GM12878 (cell line): ENCODE results near the gene SYCE3. TPM values are rescaled to one million over a fixed set of nuclear protein-coding genes. Genes with fewer than 3 reads are reported as not detected.

Source experiments
- BACH1 ChIP-seq: fragments of 450-650 bp; IDR thresholded peaks from 2 replicates; pipeline ENCODE4 v1.6.1; 2017; ENCODE audit warnings: mild to moderate bottlenecking, borderline replicate concordance
- BCL3 ChIP-seq: IDR thresholded peaks from 2 replicates; pipeline ENCODE4 v1.6.1; 2011; ENCODE audit warnings: borderline replicate concordance, low read depth, mild to moderate bottlenecking, moderate library complexity, low read length; ENCODE audit not compliant: insufficient read depth, poor library complexity, severe bottlenecking
- CBFB ChIP-seq: IDR thresholded peaks from 2 replicates; pipeline ENCODE4 v1.6.1; 2016; ENCODE audit warnings: antibody characterized with exemption, low read depth
- CBX3 ChIP-seq: fragments of 200-600 bp; sonication (generic); IDR thresholded peaks from 2 replicates; pipeline ENCODE4 v1.6.1; 2016; ENCODE audit warnings: low read depth, borderline replicate concordance
- CEBPB ChIP-seq, 2 experiments: fragments of 150-350 bp in 1 of 2; IDR thresholded peaks; 2 replicates each; pipeline ENCODE4 v1.6.1; 2012 to 2014; ENCODE audit warnings: low read depth in 2 of 2, low read length in 2 of 2, borderline replicate concordance in 1 of 2, inconsistent platforms in 1 of 2
- CHD2 ChIP-seq: IDR thresholded peaks from 2 replicates; pipeline ENCODE4 v1.6.1; 2011; ENCODE audit warnings: low read depth, low read length, improper control_type of control experiment, borderline replicate concordance
- CREB1 ChIP-seq: IDR thresholded peaks from 2 replicates; pipeline ENCODE4 v1.6.1; 2012; ENCODE audit warnings: low read depth, mild to moderate bottlenecking, inconsistent platforms
- DPF2 ChIP-seq: fragments of 450-650 bp; IDR thresholded peaks from 2 replicates; pipeline ENCODE4 v1.6.1; 2017; ENCODE audit warnings: mild to moderate bottlenecking
- FOS ChIP-seq: IDR thresholded peaks from 3 replicates; pipeline ENCODE4 v1.6.1; 2011; ENCODE audit warnings: borderline replicate concordance; ENCODE audit not compliant: insufficient read length; ENCODE audit errors: extremely low read depth
- FOXM1 ChIP-seq: IDR thresholded peaks from 2 replicates; pipeline ENCODE4 v1.6.1; 2012; ENCODE audit warnings: low read depth, mild to moderate bottlenecking, inconsistent platforms, low read length, moderate library complexity
- MLLT1 ChIP-seq: fragments of 450-650 bp; IDR thresholded peaks from 2 replicates; pipeline ENCODE4 v1.6.1; 2016; ENCODE audit warnings: mild to moderate bottlenecking
- MYB ChIP-seq: fragments of 150-350 bp; IDR thresholded peaks from 2 replicates; pipeline ENCODE4 v1.6.1; 2014; ENCODE audit warnings: mild to moderate bottlenecking, low read depth, low read length, borderline replicate concordance
- NR2C2 ChIP-seq: IDR thresholded peaks from 2 replicates; pipeline ENCODE4 v1.6.1; 2011; ENCODE audit warnings: borderline replicate concordance, low read depth; ENCODE audit not compliant: control insufficient read depth, insufficient read length
- SMAD5 ChIP-seq: IDR thresholded peaks from 2 replicates; pipeline ENCODE4 v1.6.1; 2016; ENCODE audit warnings: antibody characterized with exemption, low read depth
- SMC3 ChIP-seq: IDR thresholded peaks from 2 replicates; pipeline ENCODE4 v1.6.1; 2011; ENCODE audit warnings: low read length, improper control_type of control experiment, borderline replicate concordance
- TAF1 ChIP-seq: IDR thresholded peaks from 2 replicates; pipeline ENCODE4 v1.6.1; 2011; ENCODE audit warnings: mild to moderate bottlenecking, low read depth, low read length, borderline replicate concordance
- TCF3 ChIP-seq: IDR thresholded peaks from 2 replicates; pipeline ENCODE4 v1.6.1; 2012; ENCODE audit warnings: low read depth, mild to moderate bottlenecking, low read length, borderline replicate concordance; ENCODE audit not compliant: insufficient read depth
- ZBTB11 ChIP-seq: fragments of 450-650 bp; formaldehyde crosslinking; IDR thresholded peaks from 2 replicates; pipeline ENCODE4 v1.5.0; 2022; ENCODE audit warnings: mild to moderate bottlenecking, missing genetic modification characterization
- polyA plus RNA-seq, 11 experiments: library from polyadenylated mRNA; depleted of rRNA in 4 of 11; unstranded in 6 of 11; stranded (reverse) in 5 of 11; fragments of >200 nt; fragmentation: Nextera tagmentation in 4 of 11; fragmentation: Illumina TruSeq in 1 of 11; extraction: Ambion mirVana in 4 of 11; extraction: Trizol in 1 of 11; gene quantifications; 1 replicate in 1 of 11; 2 replicates in 10 of 11; pipeline versions ENCODE4 v1.2.1 to v1.2.3, GENCODE V29; 2011 to 2016; ENCODE audit warnings: inconsistent platforms in 2 of 11, missing spikeins in 2 of 11, low read depth in 1 of 11
- total RNA-seq, 4 experiments: library from RNA; depleted of rRNA in 3 of 4; stranded (reverse); fragments of >200 nt in 3 of 4; fragmentation: Illumina TruSeq in 1 of 4; extraction: Trizol in 1 of 4; gene quantifications; 2 replicates each; pipeline versions ENCODE4 v1.2.1 to v1.2.3, GENCODE V29; 2013 to 2021
- TF ChIP-seq, protein P1 (sequence below): IDR thresholded peaks from 2 replicates; pipeline ENCODE4 v1.6.1; 2012; ENCODE audit warnings: low read length, inconsistent platforms
- TF ChIP-seq, protein P2 (sequence below): IDR thresholded peaks from 2 replicates; pipeline ENCODE4 v1.6.1; 2012; ENCODE audit warnings: low read depth, low read length, improper control_type of control experiment

SYCE3 gene
- total and polyA plus RNA-seq, 10 of the 15 experiments (the other 5 are each of a cell fraction or from before 2014, with no cell fraction given) = 0.38 to 0.91 (median 0.76) TPM; not detected in 4

DNA sequence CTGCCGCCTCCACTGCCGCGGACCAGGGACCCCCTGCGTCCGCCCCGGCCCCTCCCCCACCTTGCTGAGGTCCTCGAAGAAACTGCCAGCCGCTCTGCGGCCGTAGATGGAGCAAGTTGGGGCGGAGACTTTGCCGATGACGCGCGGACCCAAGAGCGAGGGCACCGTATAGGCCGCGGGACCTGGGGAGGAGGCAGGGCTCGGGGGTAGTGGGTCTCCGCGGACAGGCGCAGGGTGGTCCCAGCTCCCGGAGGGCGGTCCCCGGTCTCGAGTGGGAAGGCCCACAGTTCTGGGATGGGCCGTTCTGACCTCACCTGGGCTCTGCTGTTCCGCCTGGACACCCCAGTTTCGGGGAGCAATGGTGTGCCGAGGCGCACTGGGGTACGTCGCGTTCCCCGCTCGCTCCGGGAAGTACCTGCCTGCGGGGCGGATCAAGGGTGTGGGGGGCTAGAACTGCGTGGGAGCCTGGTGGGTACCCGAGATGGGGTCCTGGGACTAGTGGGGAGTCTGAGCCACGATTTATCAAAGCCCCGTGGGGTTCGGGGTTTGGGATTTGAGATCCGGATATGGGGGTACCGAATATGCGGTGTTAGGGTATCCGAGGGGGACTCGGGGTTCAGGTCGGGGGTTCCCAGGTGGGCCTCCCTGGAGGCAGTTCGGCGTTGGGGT, 31.7 kb downstream of the SYCE3 start (continued):
- TF ChIP-seq TCF3 (peak; percentile 53; the same call in 1 of the 2 replicates), CBFB (peak; percentile 43; the same call in 1 of the 2 replicates), MLLT1 (peak; percentile 93), FOS (no peak), NR2C2 (no peak), SMC3 (no peak), DPF2 (no peak; the same call in 1 of the 2 replicates), CEBPB (IDR thresholded peaks at IDR 0.05; ENCODE audit: borderline replicate concordance in 1 of 2, low read depth in 2 of 2, low read length in 2 of 2) (no peak), BCL3 (no peak), TAF1 (peak; percentile 57; the same call in 1 of the 2 replicates), BACH1 (peak; percentile 97), FOXM1 (no peak), CREB1 (no peak), SMAD5 (peak; percentile 74; the same call in 1 of the 2 replicates), MYB (no peak), CBX3 (no peak), CHD2 (peak; percentile 75; the same call in 1 of the 2 replicates), ZBTB11 (0 out of 2 replicates have a peak, but pooled peaks have one; percentile 17)
- TF ChIP-seq, protein P1, sequence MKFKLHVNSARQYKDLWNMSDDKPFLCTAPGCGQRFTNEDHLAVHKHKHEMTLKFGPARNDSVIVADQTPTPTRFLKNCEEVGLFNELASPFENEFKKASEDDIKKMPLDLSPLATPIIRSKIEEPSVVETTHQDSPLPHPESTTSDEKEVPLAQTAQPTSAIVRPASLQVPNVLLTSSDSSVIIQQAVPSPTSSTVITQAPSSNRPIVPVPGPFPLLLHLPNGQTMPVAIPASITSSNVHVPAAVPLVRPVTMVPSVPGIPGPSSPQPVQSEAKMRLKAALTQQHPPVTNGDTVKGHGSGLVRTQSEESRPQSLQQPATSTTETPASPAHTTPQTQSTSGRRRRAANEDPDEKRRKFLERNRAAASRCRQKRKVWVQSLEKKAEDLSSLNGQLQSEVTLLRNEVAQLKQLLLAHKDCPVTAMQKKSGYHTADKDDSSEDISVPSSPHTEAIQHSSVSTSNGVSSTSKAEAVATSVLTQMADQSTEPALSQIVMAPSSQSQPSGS = no peak
- TF ChIP-seq, protein P2, sequence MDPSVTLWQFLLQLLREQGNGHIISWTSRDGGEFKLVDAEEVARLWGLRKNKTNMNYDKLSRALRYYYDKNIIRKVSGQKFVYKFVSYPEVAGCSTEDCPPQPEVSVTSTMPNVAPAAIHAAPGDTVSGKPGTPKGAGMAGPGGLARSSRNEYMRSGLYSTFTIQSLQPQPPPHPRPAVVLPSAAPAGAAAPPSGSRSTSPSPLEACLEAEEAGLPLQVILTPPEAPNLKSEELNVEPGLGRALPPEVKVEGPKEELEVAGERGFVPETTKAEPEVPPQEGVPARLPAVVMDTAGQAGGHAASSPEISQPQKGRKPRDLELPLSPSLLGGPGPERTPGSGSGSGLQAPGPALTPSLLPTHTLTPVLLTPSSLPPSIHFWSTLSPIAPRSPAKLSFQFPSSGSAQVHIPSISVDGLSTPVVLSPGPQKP = 0 out of 2 replicates have a peak, but pooled peaks have one; percentile 12
